Endothelial cell of umbilical vein (primary cell): ENCODE data around the gene PPP1R9A. TPM values are rescaled to one million over a fixed set of nuclear protein-coding genes. Genes with fewer than 3 reads are reported as not detected.

Experiments
- BruUV-seq: library from RNA; stranded (reverse); fragments of 400-500 nt; replicated peaks from 2 replicates; lab custom pipeline; 2021; lab: Mats Ljungman, UMichigan
- CTCF ChIA-PET: fragments of 300-600, 350-600 bp; sonication (Branson Sonifier 250); formaldehyde crosslinking; loops from one replicate; lab custom pipeline; 2021; ENCODE audit warnings: antibody characterized with exemption, inconsistent platforms; lab: Charles Lee
- POLR2A ChIA-PET: fragments of 300-600, 350-600 bp; sonication (Branson Sonifier 250); formaldehyde crosslinking; loops from one replicate; lab custom pipeline; 2021; ENCODE audit warnings: antibody characterized with exemption, inconsistent platforms; lab: Charles Lee
- DNase-seq: peaks from one replicate; pipeline ENCODE4 v3.0.0-alpha.2; 2011; ENCODE audit warnings: low read depth, low spot score
- FAIRE-seq: peaks from 2 replicates; lab custom pipeline; 2011; peaks lifted over from hg19 to GRCh38; lab: Jason Lieb, UNC
- H2AFZ ChIP-seq: 2 replicates; pipeline ENCODE4 v1.6.0; 2012; ENCODE audit warnings: low read depth, low read length, control low read depth, inconsistent platforms
- H3K27ac ChIP-seq: 2 replicates; pipeline ENCODE4 v1.5.1; 2011; ENCODE audit warnings: low read depth, mild to moderate bottlenecking, control low read depth, low read length, moderate library complexity; ENCODE audit not compliant: insufficient read depth
- H3K27me3 ChIP-seq, 2 experiments: 2 replicates each; pipeline versions ENCODE4 v1.6.0 to v1.6.1; 2011; ENCODE audit warnings: low read length in 2 of 2, mixed read lengths in 1 of 2; ENCODE audit not compliant: control insufficient read depth in 2 of 2, insufficient read depth in 2 of 2
- H3K36me3 ChIP-seq, 2 experiments: 2 replicates in 1 of 2; 3 replicates in 1 of 2; pipeline ENCODE4 v1.5.1; 2011; ENCODE audit warnings: low read length in 2 of 2, mild to moderate bottlenecking in 1 of 2, moderate library complexity in 1 of 2; ENCODE audit not compliant: control insufficient read depth in 2 of 2, insufficient read depth in 2 of 2; ENCODE audit errors: extremely low read depth in 1 of 2
- H3K4me1 ChIP-seq: 3 replicates; pipeline ENCODE4 v1.5.1; 2011; ENCODE audit warnings: mild to moderate bottlenecking, low read length; ENCODE audit not compliant: control insufficient read depth, insufficient read depth; ENCODE audit errors: extremely low read depth
- H3K4me2 ChIP-seq: 2 replicates; pipeline ENCODE4 v1.6.1; 2011; ENCODE audit warnings: low read length, control low read depth, mixed read lengths; ENCODE audit not compliant: insufficient read depth
- H3K4me3 ChIP-seq, 3 experiments: fragments of 200-600 bp in 1 of 3; sonication (generic), shearing (Covaris generic) in 1 of 3; replicated peaks in 1 of 3; 2 replicates each; pipeline ENCODE4 v1.5.1; 2011 to 2016; ENCODE audit warnings: control low read depth in 3 of 3, low read length in 3 of 3, mild to moderate bottlenecking in 2 of 3, inconsistent platforms in 1 of 3, low read depth in 1 of 3, moderate library complexity in 1 of 3; ENCODE audit not compliant: insufficient read depth in 1 of 3
- H3K79me2 ChIP-seq: 2 replicates; pipeline ENCODE4 v1.6.0; 2012; ENCODE audit warnings: low read length, inconsistent platforms; ENCODE audit not compliant: control insufficient read depth, insufficient read depth
- H3K9ac ChIP-seq: replicated peaks from 2 replicates; pipeline ENCODE3; 2011; ENCODE audit warnings: low read length, control low read depth; ENCODE audit not compliant: insufficient read depth; ENCODE audit errors: extremely low read depth
- H3K9me1 ChIP-seq: replicated peaks from 3 replicates; pipeline ENCODE4 v1.6.0; 2011; ENCODE audit warnings: mild to moderate bottlenecking, low read length; ENCODE audit not compliant: control insufficient read depth, insufficient read depth; ENCODE audit errors: extremely low read depth
- H3K9me3 ChIP-seq: replicated peaks from 2 replicates; pipeline ENCODE4 v1.5.1; 2012; ENCODE audit warnings: low read length, inconsistent platforms; ENCODE audit not compliant: control insufficient read depth, insufficient read depth
- H4K20me1 ChIP-seq: replicated peaks from 2 replicates; pipeline ENCODE3; 2011; ENCODE audit warnings: mild to moderate bottlenecking, low read length; ENCODE audit not compliant: control insufficient read depth, insufficient read depth; ENCODE audit errors: extremely low read depth
- GATA2 ChIP-seq: IDR thresholded peaks from 2 replicates; pipeline ENCODE4 v1.7.0; 2011; ENCODE audit warnings: low read depth, mild to moderate bottlenecking, moderate library complexity, mixed read lengths, low read length; ENCODE audit not compliant: insufficient read length, insufficient read depth
- MYC ChIP-seq: IDR thresholded peaks from one replicate; pipeline ENCODE4 v1.6.1; 2011; ENCODE audit warnings: mild to moderate bottlenecking, low read depth, low read length
- POLR2AphosphoS5 ChIP-seq: IDR thresholded peaks from 2 replicates; pipeline ENCODE4 v1.6.1; 2012; ENCODE audit warnings: low read depth, mild to moderate bottlenecking, control low read depth, low read length, moderate library complexity; ENCODE audit not compliant: insufficient read depth
- dilution Hi-C: fragments of 300-500 bp; cut with MboI; formaldehyde crosslinking; loops from one replicate; pipeline ENCODE4 v1.15.0; 2019; ENCODE audit warnings: low sequenced_read_pairs; ENCODE audit not compliant: extremely low pct_ligation_motif_present
- intact Hi-C: fragments of 100-400 bp; cut with micrococcal nuclease; formaldehyde crosslinking; loops from one replicate; pipeline ENCODE4 v1.10.0; 2022
- polyA plus RNA-seq, 4 experiments: library from polyadenylated mRNA; depleted of rRNA in 3 of 4; stranded (reverse) in 3 of 4; unstranded in 1 of 4; fragments of >200 nt; gene quantifications; 2 replicates each; pipeline versions ENCODE4 v1.2.1 to v1.2.3, GENCODE V29; 2011 to 2012; ENCODE audit warnings: missing spikeins in 1 of 4
- total RNA-seq: library from RNA; stranded (reverse); gene quantifications from 2 replicates; pipeline ENCODE4 v1.2.3, GENCODE V29; 2021

PPP1R9A gene
- total and polyA plus RNA-seq, 2 donors (not counting 3 experiments of a cell fraction or from before 2014, with no cell fraction given), result 0.50 to 3.0 TPM

DNA sequence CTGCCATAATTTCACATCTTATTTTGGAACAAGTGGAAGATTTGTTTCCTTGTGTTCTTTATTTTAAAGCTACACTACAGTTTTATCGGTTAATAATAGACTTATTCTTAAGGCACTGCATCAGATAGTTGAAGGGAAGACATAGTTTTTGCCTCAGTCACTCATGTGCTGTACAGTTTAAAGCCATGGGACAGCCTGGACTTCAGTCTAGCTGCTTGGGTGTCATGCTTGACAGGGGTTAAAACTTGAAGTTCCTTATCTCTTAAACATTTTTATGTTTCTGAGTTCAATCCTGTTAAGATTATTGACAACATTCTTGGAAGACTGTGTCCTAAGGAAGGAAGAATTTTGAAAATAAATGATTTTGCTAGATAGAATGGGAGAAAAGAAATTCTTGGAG is 49.7 kb downstream of the PPP1R9A start:
- FAIRE-seq (no peak), DNase-seq (no peak)
- no peaks in the 10 kb centered on the region for H3K4me1 ChIP-seq
- no peaks in the 10 kb centered on the region for H3K9me1 ChIP-seq
- no peaks in the 10 kb centered on the region for H3K79me2 ChIP-seq
- H2AFZ ChIP-seq, result no peak overlapping the region
- no peaks in the 10 kb centered on the region for H3K9me3 ChIP-seq
- H3K4me3 ChIP-seq, result no peak overlapping the region
- no peak overlapping the region for H3K27ac ChIP-seq
- intact Hi-C loops (no loop called here), dilution Hi-C loops (no loop called here)
- H3K27me3 ChIP-seq, result no peaks in the 10 kb centered on the region
- no peak for TF ChIP-seq GATA2
- TF ChIP-seq MYC, result no peak
- ChIA-PET POLR2A (no interaction called here), CTCF (no interaction called here)
- H3K9ac ChIP-seq, result no peak overlapping the region
- no peaks in the 10 kb centered on the region for H4K20me1 ChIP-seq
- no TSS peak for BruUV-seq
- no peaks in the 10 kb centered on the region for H3K36me3 ChIP-seq
- H3K4me2 ChIP-seq, result no peak overlapping the region

GRCh38 chr7:94962661-94963060 is 55.3 kb downstream of the PPP1R9A start:
- no TSS peak for BruUV-seq
- Histone ChIP-seq H3K4me2 (no peak overlapping the region), H3K9me3 (no peaks in the 10 kb centered on the region), H4K20me1 (no peaks in the 10 kb centered on the region), H3K9me1 (no peaks in the 10 kb centered on the region), H3K27me3 (no peaks in the 10 kb centered on the region), H3K4me3 (no peak overlapping the region), H3K4me1 (no peaks in the 10 kb centered on the region), H3K27ac (no peak overlapping the region), H3K9ac (no peak overlapping the region), H3K79me2 (no peaks in the 10 kb centered on the region), H2AFZ (no peak overlapping the region), H3K36me3 (no peaks in the 10 kb centered on the region)
- CTCF ChIA-PET, result interaction anchor here (1.2 kb wide), 1 partner anchor 513 kb away, joined by 5 read pairs; no protein-coding TSS in a partner anchor
- DNase-seq, result no peak
- POLR2A ChIA-PET, result no interaction called here
- intact Hi-C loops, result no loop called here
- TF ChIP-seq POLR2AphosphoS5, result no peak
- dilution Hi-C loops, result no loop called here
- FAIRE-seq, result no peak
